Subcutaneous preadipocyte (primary cell): Measurements from ENCODE around the gene MITD1. TPM values are rescaled to one million over a fixed set of nuclear protein-coding genes. Genes with fewer than 3 reads are reported as not detected.

Experiments used
- small RNA-seq: library from RNA; depleted of rRNA; stranded (forward); fragments of <200 nt; gene quantifications from one replicate; pipeline ENCODE3, GENCODE V24; 2012
- total RNA-seq: library from RNA; depleted of rRNA; stranded (reverse); fragments of >200 nt; gene quantifications from 2 replicates; pipeline ENCODE4 v1.2.3, GENCODE V29; 2012

The MITD1 gene
- total RNA-seq = 15.8 and 21.3 TPM in 2 replicates

GRCh38 chr2:99180755-99181623 is at the start of gene MITD1, which contains the start of gene MRPL30:
MITD1 (minus strand) TSS chr2:99181058; CDS start chr2:99180981, 77 bp downstream.
MRPL30 (plus strand) TSS chr2:99181184; CDS start chr2:99186204, 5,020 bp downstream.

GRCh38 chr2:99154643-99155536 is 26.0 kb downstream of the MITD1 start, which contains the start of the genes LIPT1 and TSGA10:
LIPT1 (plus strand) TSS chr2:99154967; CDS start chr2:99161958, 6,991 bp downstream.
TSGA10 (minus strand) TSS chr2:99154942; CDS start chr2:99109439, 45,503 bp downstream.

DNA sequence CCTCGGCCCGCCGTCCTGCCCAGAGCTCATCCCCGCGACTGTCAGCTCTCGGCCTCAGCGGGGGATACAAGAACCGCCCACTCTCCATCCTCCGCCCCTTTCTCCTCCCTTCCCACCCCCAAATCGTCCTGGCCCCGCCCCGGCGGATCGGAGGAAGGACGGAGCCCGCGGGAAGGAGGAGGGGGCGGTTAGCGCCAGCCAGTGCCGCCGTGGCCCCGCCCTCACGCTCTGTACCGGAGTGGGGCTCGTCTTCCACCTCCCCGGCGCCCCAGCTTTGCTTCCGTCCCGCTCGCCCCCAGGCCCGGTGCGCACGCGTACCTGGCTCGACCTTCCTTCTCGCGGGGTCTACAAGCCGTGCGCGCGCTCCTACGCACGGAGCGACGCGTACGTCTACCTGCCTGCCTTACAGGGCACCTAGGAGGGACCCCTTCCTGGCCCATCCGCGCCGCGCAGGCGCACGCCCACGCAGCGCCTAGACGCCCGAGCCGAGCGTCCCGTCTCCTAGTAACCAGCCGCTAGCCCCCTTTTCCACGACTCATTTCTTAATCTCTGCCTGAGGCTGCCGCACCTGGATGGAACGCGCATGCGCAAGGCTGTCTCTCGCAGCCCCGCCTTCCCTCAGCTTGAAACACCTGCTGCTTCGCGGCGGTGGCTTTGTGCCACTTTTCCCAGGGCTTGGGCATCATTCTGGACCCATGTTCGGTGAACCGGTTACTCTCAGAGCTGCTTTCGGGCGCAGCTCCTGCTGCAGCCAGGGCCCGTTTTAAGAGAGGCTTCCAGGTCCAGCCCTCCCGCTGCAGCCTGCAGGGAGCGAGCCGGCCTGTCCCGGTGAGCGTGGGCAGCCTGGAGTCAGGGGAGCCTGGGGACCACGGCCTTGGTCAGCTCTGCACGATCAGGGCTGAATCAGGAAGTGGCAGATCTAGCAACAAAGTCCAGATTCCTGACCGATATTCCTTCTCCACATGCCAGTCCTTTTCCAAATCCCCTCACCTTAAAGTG is 39.4 kb downstream of the MITD1 start, which contains the start of gene C2orf15:
TSS of gene C2orf15 (plus strand) at position 598 of the 999 bp plus-strand sequence. CDS start 8,852 bp downstream, outside the sequence.

Small RNA genes lying within 50 kb of the gene (small RNA-seq; reads per million reads assigned to genes)
- not detected for gene AC092587.1

Other genes starting within 250 kb of the MITD1 start
- not detected in 2 replicates for gene CRACDL, start 244.8 kb downstream of the MITD1 start, total RNA-seq
- not detected in 2 replicates for gene C2orf15, start 39.4 kb downstream of the MITD1 start, total RNA-seq
- 2.3 and 2.6 TPM in 2 replicates for gene TSGA10, start 26.1 kb downstream of the MITD1 start, total RNA-seq
- gene LIPT1, start 26.1 kb downstream of the MITD1 start, total RNA-seq = 5.9 and 6.8 TPM in 2 replicates
- gene MRPL30, start 126 bp upstream of the MITD1 start, total RNA-seq = 41.9 and 47.9 TPM in 2 replicates
- gene LYG2, start 74.6 kb upstream of the MITD1 start, total RNA-seq = not detected in 2 replicates
- gene LYG1, start 120.1 kb upstream of the MITD1 start, total RNA-seq = under 0.01 and 0.20 TPM in 2 replicates
- 64.5 and 68.3 TPM in 2 replicates for gene TXNDC9, start 155.3 kb upstream of the MITD1 start, total RNA-seq
- gene EIF5B, start 156.3 kb upstream of the MITD1 start, total RNA-seq = 19.5 and 22.1 TPM in 2 replicates